ENCODE data around the gene LIX1. TPM values are rescaled to one million over a fixed set of nuclear protein-coding genes. Genes with fewer than 3 reads are reported as not detected.

Gene LIX1
- polyA plus RNA-seq, 2 of the 4 experiments (the other 2 are of a cell fraction): not detected

DNA sequence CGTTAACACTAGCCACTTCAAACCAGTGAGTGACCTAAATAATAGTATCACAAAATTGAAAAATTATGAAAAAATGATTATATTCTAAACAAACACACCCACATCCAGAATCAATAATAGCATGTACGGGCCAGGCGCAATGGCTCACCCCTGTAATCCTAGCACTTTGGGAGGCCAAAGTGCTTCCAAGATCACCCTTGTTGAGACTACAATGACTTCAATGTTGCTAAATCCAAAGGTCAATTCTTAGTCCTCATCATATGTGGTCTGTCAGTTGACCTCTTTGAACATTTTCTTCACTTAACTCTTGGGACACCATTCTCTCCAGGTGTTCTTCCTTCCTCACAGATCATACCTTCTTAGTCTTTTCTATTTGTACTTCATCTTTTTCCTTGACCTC is 29.3 kb upstream of the LIX1 start:
- H3K9me3 ChIP-seq: no peaks in the 10 kb centered on the region
- H3K27ac ChIP-seq: no peak overlapping the region
- no peak for TF ChIP-seq HOXB5 (CRISPR knock-in tag; IDR thresholded peaks at IDR 0.05)
- no peak for FAIRE-seq
- ChIA-PET POLR2A (no interaction called here), CTCF (interaction anchor here (5.2 kb wide), 1 partner anchor 9 kb away, joined by 30 read pairs; no protein-coding TSS in a partner anchor)
- no peak overlapping the region for H3K4me2 ChIP-seq
- DNase-seq (ENCODE audit: low read depth in 1 of 2, low spot score in 1 of 2): no peak
- no peak overlapping the region for H3K4me3 ChIP-seq
- WGBS (ENCODE audit: missing lambda C conversion rate): 89% methylated on average over 3 of the region's 3 CpGs
- ATAC-seq: no peak
- H3K4me1 ChIP-seq: no peaks in the 10 kb centered on the region

DNA sequence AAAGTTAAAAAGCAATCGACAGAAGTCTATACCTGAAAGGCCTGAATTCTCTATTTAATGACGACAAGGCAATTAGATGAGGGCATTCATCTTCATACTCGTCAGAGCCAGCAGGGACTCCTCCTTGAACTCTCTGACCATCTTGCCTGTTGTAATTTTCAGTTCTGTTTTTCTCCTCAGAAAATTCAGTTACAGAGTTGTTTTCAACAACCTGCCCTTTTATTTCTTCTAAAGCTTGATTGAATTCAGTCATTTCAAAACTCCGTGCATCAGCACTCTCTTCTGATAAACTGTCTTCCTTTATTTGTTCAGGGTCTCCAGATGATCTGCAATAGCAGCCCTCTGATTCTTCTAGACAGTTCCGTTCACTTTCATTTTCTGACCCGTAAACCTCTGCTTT is 25.0 kb upstream of the LIX1 start:
- FAIRE-seq (no peak), DNase-seq (ENCODE audit: low read depth in 1 of 2, low spot score in 1 of 2) (no peak), ATAC-seq (no peak)
- POLR2A ChIA-PET: no interaction called here
- TF ChIP-seq, protein P1, sequence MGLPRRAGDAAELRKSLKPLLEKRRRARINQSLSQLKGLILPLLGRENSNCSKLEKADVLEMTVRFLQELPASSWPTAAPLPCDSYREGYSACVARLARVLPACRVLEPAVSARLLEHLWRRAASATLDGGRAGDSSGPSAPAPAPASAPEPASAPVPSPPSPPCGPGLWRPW (IDR thresholded peaks at IDR 0.05): no peak
- TF ChIP-seq, protein P2, sequence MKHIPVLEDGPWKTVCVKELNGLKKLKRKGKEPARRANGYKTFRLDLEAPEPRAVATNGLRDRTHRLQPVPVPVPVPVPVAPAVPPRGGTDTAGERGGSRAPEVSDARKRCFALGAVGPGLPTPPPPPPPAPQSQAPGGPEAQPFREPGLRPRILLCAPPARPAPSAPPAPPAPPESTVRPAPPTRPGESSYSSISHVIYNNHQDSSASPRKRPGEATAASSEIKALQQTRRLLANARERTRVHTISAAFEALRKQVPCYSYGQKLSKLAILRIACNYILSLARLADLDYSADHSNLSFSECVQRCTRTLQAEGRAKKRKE (CRISPR knock-in tag; IDR thresholded peaks at IDR 0.05; ENCODE audit: low read depth): no peak
- TF ChIP-seq MAFK (IDR thresholded peaks at IDR 0.05; ENCODE audit: partially characterized antibody) (peak; percentile 53), RCOR1 (IDR thresholded peaks at IDR 0.05; ENCODE audit: low read depth, low read length) (no peak), CBX8 (IDR thresholded peaks at IDR 0.05) (no peak)
- CTCF ChIA-PET: interaction anchor here (1.2 to 4.4 kb wide), 2 partner anchors 16 to 415 kb away, joined by 4 to 18 read pairs; partner anchors contain the start of gene RIOK2
- Histone ChIP-seq H3K4me3 (no peak overlapping the region), H3K4me2 (no peak overlapping the region), H3K4me1 (peaks cover 9% of the 10 kb centered on the region), H3K27ac (no peak overlapping the region), H3K9me3 (no peaks in the 10 kb centered on the region)
- 78% methylated on average over 6 of the region's 6 CpGs for WGBS (ENCODE audit: missing lambda C conversion rate)

GRCh38 chr5:97165726-97166125 is 23.3 kb upstream of the LIX1 start:
- Histone ChIP-seq H3K4me1 (peaks cover 9% of the 10 kb centered on the region), H3K4me3 (no peak overlapping the region), H3K9me3 (no peaks in the 10 kb centered on the region), H3K27ac (0 out of 6 replicates have a peak overlapping the region, but pooled peaks of 1 of the 2 experiments have one; percentile 5), H3K4me2 (peak overlapping the region; percentile 27; the same call in 1 of the 3 replicates)
- no peak for ATAC-seq
- DNase-seq (ENCODE audit: low read depth in 1 of 2, low spot score in 1 of 2): peak in 1 of 2 experiments; percentile 15
- TF ChIP-seq PHF8 (IDR thresholded peaks at IDR 0.05; ENCODE audit: borderline replicate concordance, low read depth) (no peak), E2F6 (IDR thresholded peaks at IDR 0.05; ENCODE audit: borderline replicate concordance, low read depth) (no peak), MAZ (IDR thresholded peaks at IDR 0.05; ENCODE audit: borderline replicate concordance, low read depth, low read length) (no peak), FOSB (CRISPR knock-in tag; IDR thresholded peaks at IDR 0.05) (no peak), CHD4 (IDR thresholded peaks at IDR 0.05; ENCODE audit: borderline replicate concordance) (no peak), ELK1 (IDR thresholded peaks at IDR 0.05; ENCODE audit: low read depth, low read length) (no peak), RARB (CRISPR knock-in tag; IDR thresholded peaks at IDR 0.05) (no peak), TP53 (CRISPR knock-in tag; IDR thresholded peaks at IDR 0.05) (no peak), TFCP2L1 (CRISPR knock-in tag; IDR thresholded peaks at IDR 0.05) (no peak), HEYL (CRISPR knock-in tag; IDR thresholded peaks at IDR 0.05) (no peak), JUN (IDR thresholded peaks at IDR 0.05) (no peak), HOXB13 (CRISPR knock-in tag; IDR thresholded peaks at IDR 0.05; ENCODE audit: low read depth) (no peak), MAFK (IDR thresholded peaks at IDR 0.05; ENCODE audit: partially characterized antibody) (no peak), BHLHE40 (IDR thresholded peaks at IDR 0.05; ENCODE audit: low read depth, low read length) (no peak), EHMT2 (IDR thresholded peaks at IDR 0.05; ENCODE audit: low read depth) (no peak), SMC3 (IDR thresholded peaks at IDR 0.05) (no peak), JUNB (IDR thresholded peaks at IDR 0.05) (no peak)
- TF ChIP-seq, protein P1 (IDR thresholded peaks at IDR 0.05): no peak
- 0% methylated on average over 1 of the region's 1 CpG for WGBS (ENCODE audit: missing lambda C conversion rate)
- ChIA-PET POLR2A (no interaction called here), CTCF (interaction anchor here (4.4 kb wide), 1 partner anchor 413 kb away, joined by 18 read pairs; no protein-coding TSS in a partner anchor)
- FAIRE-seq: no peak
